Endothelial cell of umbilical vein (primary cell): ENCODE measurements around the gene CFTR.

Experiments
- JUN ChIP-seq: IDR thresholded peaks from 2 replicates; pipeline ENCODE4 v1.6.1; 2011; ENCODE audit warnings: borderline replicate concordance, low read depth; ENCODE audit not compliant: insufficient read length, insufficient read depth
- POLR2A ChIP-seq: IDR thresholded peaks from 2 replicates; pipeline ENCODE4 v1.6.1; 2012; ENCODE audit warnings: low read depth, mild to moderate bottlenecking, control low read depth, low read length
- POLR2AphosphoS5 ChIP-seq: IDR thresholded peaks from 2 replicates; pipeline ENCODE4 v1.6.1; 2012; ENCODE audit warnings: low read depth, mild to moderate bottlenecking, control low read depth, low read length, moderate library complexity; ENCODE audit not compliant: insufficient read depth

DNA sequence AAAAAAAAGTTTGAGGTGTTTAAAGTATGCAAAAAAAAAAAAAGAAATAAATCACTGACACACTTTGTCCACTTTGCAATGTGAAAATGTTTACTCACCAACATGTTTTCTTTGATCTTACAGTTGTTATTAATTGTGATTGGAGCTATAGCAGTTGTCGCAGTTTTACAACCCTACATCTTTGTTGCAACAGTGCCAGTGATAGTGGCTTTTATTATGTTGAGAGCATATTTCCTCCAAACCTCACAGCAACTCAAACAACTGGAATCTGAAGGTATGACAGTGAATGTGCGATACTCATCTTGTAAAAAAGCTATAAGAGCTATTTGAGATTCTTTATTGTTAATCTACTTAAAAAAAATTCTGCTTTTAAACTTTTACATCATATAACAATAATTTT lies 130.6 kb downstream of the CFTR start:
- TF ChIP-seq POLR2A = no peak
- no peak for TF ChIP-seq POLR2AphosphoS5
- no peak for TF ChIP-seq JUN
